Lower lobe of right lung (tissue), 2 donors: ENCODE measurements around the gene TAPBPL. TPM values are rescaled to one million over a fixed set of nuclear protein-coding genes. Genes with fewer than 3 reads are reported as not detected.

Experiments
- ATAC-seq, 2 donors: fragments of 200-7000 bp; cut with Tn5 transposase; one replicate each; pipeline ENCODE4 v1.9.1; 2020 to 2022; ENCODE audit warnings: mild to moderate bottlenecking in 2 of 2, moderate library complexity in 2 of 2
- DNase-seq: peaks from one replicate; pipeline ENCODE4 v3.0.0-alpha.2; 2020
- H3K27ac ChIP-seq: fragments of 200-600 bp; one replicate; pipeline ENCODE4 v1.8.0; 2022
- H3K27me3 ChIP-seq: fragments of 200-600 bp; one replicate; pipeline ENCODE4 v1.8.0; 2022; ENCODE audit warnings: low read depth
- H3K36me3 ChIP-seq: fragments of 200-600 bp; one replicate; pipeline ENCODE4 v1.8.0; 2022; ENCODE audit warnings: mild to moderate bottlenecking
- H3K4me1 ChIP-seq: fragments of 200-600 bp; one replicate; pipeline ENCODE4 v1.8.0; 2022
- H3K4me3 ChIP-seq: fragments of 200-600 bp; one replicate; pipeline ENCODE4 v1.8.0; 2022; ENCODE audit warnings: mild to moderate bottlenecking
- H3K9me3 ChIP-seq: fragments of 200-600 bp; one replicate; pipeline ENCODE4 v1.8.0; 2022
- CTCF ChIP-seq: fragments of 200-600 bp; IDR thresholded peaks from one replicate; pipeline ENCODE4 v1.8.0; 2022; ENCODE audit warnings: antibody characterized with exemption, mild to moderate bottlenecking
- intact Hi-C: fragments of 100-400 bp; cut with DNase I; formaldehyde crosslinking; loops from one replicate; pipeline ENCODE4 v1.11.0; 2022
- total RNA-seq: library from RNA; stranded (reverse); fragmentation: NEBNext Ultra II Directional; extraction: Animal tissue kit (Norgen Biotek cat#: 25700); gene quantifications from one replicate; pipeline ENCODE4 v1.2.1, GENCODE V29; 2021
- donor health status: DM: no; HTN: yes; CAD: no; lungs with severe emphysema.

Gene TAPBPL
- total RNA-seq, 1 donor from 2014 or later, result 32.4 TPM

- Histone ChIP-seq H3K4me3 (no peak overlapping the region), H3K27ac (no peak overlapping the region), H3K9me3 (no peaks in the 10 kb centered on the region), H3K4me1 (peaks cover 31% of the 10 kb centered on the region), H3K36me3 (peaks cover 94% of the 10 kb centered on the region), H3K27me3 (no peaks in the 10 kb centered on the region)
- intact Hi-C loops, result no loop called here
- TF ChIP-seq CTCF, result no peak
- DNase-seq (no peak), ATAC-seq (no peak)
These were observed 6.6 kb downstream of the TAPBPL start for GRCh38 chr12:6458281-6459003.

GRCh38 chr12:6459004-6459337 lies 7.1 kb downstream of the TAPBPL start:
- no peaks in the 10 kb centered on the region for H3K9me3 ChIP-seq
- H3K36me3 ChIP-seq, result peaks cover 94% of the 10 kb centered on the region
- H3K4me3 ChIP-seq, result no peak overlapping the region
- DNase-seq (no peak), ATAC-seq (no peak)
- H3K4me1 ChIP-seq, result peaks cover 36% of the 10 kb centered on the region
- no peaks in the 10 kb centered on the region for H3K27me3 ChIP-seq
- intact Hi-C loops, result no loop called here
- no peak for TF ChIP-seq CTCF
- no peak overlapping the region for H3K27ac ChIP-seq

- no peaks in the 10 kb centered on the region for H3K9me3 ChIP-seq
- intact Hi-C loops, result no loop called here
- DNase-seq (no peak), ATAC-seq (peak in 1 of 2 donors; percentile 4)
- TF ChIP-seq CTCF, result no peak
- no peak overlapping the region for H3K4me3 ChIP-seq
- no peaks in the 10 kb centered on the region for H3K27me3 ChIP-seq
- H3K27ac ChIP-seq, result peak overlapping the region; percentile 50
- H3K4me1 ChIP-seq, result peaks cover 52% of the 10 kb centered on the region
- peaks cover 94% of the 10 kb centered on the region for H3K36me3 ChIP-seq
These were observed 9.0 kb downstream of the TAPBPL start for GRCh38 chr12:6460751-6461371.

- DNase-seq, result peak; percentile 85
- Histone ChIP-seq H3K27ac (peak overlapping the region; percentile 50), H3K4me3 (peak overlapping the region; percentile 7), H3K9me3 (no peaks in the 10 kb centered on the region), H3K36me3 (peaks cover 98% of the 10 kb centered on the region), H3K4me1 (peaks cover 56% of the 10 kb centered on the region), H3K27me3 (no peaks in the 10 kb centered on the region)
- ATAC-seq, result peak; percentile 82 to 86
- intact Hi-C loops, result no loop called here
- no peak for TF ChIP-seq CTCF
These were observed 9.8 kb downstream of the TAPBPL start for GRCh38 chr12:6461401-6462233.

GRCh38 chr12:6462234-6462995 lies 10.6 kb downstream of the TAPBPL start:
- H3K4me1 ChIP-seq, result peaks cover 56% of the 10 kb centered on the region
- H3K27me3 ChIP-seq, result no peaks in the 10 kb centered on the region
- H3K27ac ChIP-seq, result peak overlapping the region; percentile 50
- H3K4me3 ChIP-seq, result peak overlapping the region; percentile 7
- H3K36me3 ChIP-seq, result peaks cover 98% of the 10 kb centered on the region
- H3K9me3 ChIP-seq, result no peaks in the 10 kb centered on the region
- DNase-seq (no peak), ATAC-seq (no peak)
- TF ChIP-seq CTCF, result no peak
- intact Hi-C loops, result no loop called here
